SU-DHL-6 (cell line): ENCODE data around the gene UCHL1.

Source experiments
- H2AFZ ChIP-seq: fragments of 200-600 bp; sonication (generic); 2 replicates; pipeline ENCODE4 v1.6.1; 2014; ENCODE audit warnings: low read depth, mild to moderate bottlenecking, moderate library complexity, mixed read lengths, antibody characterized with exemption, low read length; ENCODE audit not compliant: severe bottlenecking
- H3F3A ChIP-seq: fragments of 200-600 bp; shearing (Covaris generic); 2 replicates; pipeline ENCODE4 v1.6.0; 2016; ENCODE audit warnings: antibody characterized with exemption, mild to moderate bottlenecking; ENCODE audit not compliant: insufficient read depth
- H3K27ac ChIP-seq: fragments of 200-600 bp; sonication (generic); 2 replicates; pipeline ENCODE4 v1.5.1; 2016; ENCODE audit warnings: low read depth, mild to moderate bottlenecking, low read length, moderate library complexity, mixed read lengths
- H3K27me3 ChIP-seq: fragments of 200-600 bp; sonication (generic), shearing (Covaris generic); 2 replicates; pipeline ENCODE4 v1.6.0; 2014; ENCODE audit warnings: mild to moderate bottlenecking, low read length
- H3K36me3 ChIP-seq: fragments of 200-600 bp; sonication (generic); 2 replicates; pipeline ENCODE4 v1.6.1; 2014; ENCODE audit warnings: mild to moderate bottlenecking, low read length, mixed read lengths
- H3K4me2 ChIP-seq: fragments of 300-600, 200-600 bp; shearing (Covaris generic), sonication (generic); 2 replicates; pipeline ENCODE4 v1.6.0; 2014; ENCODE audit warnings: low read length, low read depth, mild to moderate bottlenecking; ENCODE audit not compliant: poor library complexity, severe bottlenecking
- H3K4me3 ChIP-seq: fragments of 200-600 bp; sonication (generic); 2 replicates; pipeline ENCODE4 v1.5.1; 2014; ENCODE audit warnings: antibody characterized with exemption, low read length, mild to moderate bottlenecking, mixed read lengths; ENCODE audit not compliant: insufficient read depth, poor library complexity, severe bottlenecking
- H3K79me2 ChIP-seq: fragments of 200-600 bp; sonication (generic); 2 replicates; pipeline ENCODE4 v1.6.1; 2014; ENCODE audit warnings: mild to moderate bottlenecking, low read length, moderate library complexity; ENCODE audit not compliant: insufficient read depth
- H3K9ac ChIP-seq: fragments of 200-600 bp; sonication (generic); 2 replicates; pipeline ENCODE4 v1.7.0; 2014; ENCODE audit warnings: mild to moderate bottlenecking, low read length
- H3K9me2 ChIP-seq: fragments of 200-600 bp; sonication (generic); replicated peaks from 2 replicates; pipeline ENCODE4 v1.6.1; 2014; ENCODE audit warnings: low read length; ENCODE audit not compliant: insufficient read depth
- H3K9me3 ChIP-seq: fragments of 200-600 bp; sonication (generic); 2 replicates; pipeline ENCODE4 v1.6.1; 2014; ENCODE audit warnings: low read length, mixed read lengths; ENCODE audit not compliant: insufficient read depth
- H4K20me1 ChIP-seq: fragments of 200-600 bp; sonication (generic); 2 replicates; pipeline ENCODE4 v1.6.1; 2014; ENCODE audit warnings: low read depth, mild to moderate bottlenecking, antibody characterized with exemption, low read length, moderate library complexity, mixed read lengths
- EZH2phosphoT487 ChIP-seq: fragments of 200-600 bp; sonication (generic), shearing (Covaris generic); conservative IDR thresholded peaks from 2 replicates; pipeline ENCODE4 v1.6.1; 2018; ENCODE audit warnings: mild to moderate bottlenecking, antibody characterized with exemption, low read length, moderate library complexity, mixed read lengths
- TF ChIP-seq, protein P1 (sequence below): fragments of 200-600 bp; sonication (generic); IDR thresholded peaks from one replicate; pipeline ENCODE4 v1.5.1; 2017; ENCODE audit warnings: antibody characterized with exemption, mild to moderate bottlenecking, low read length, moderate library complexity; ENCODE audit not compliant: insufficient read depth, poor library complexity, severe bottlenecking

UCHL1 gene

GRCh38 chr4:41232406-41232805, 24.3 kb upstream of the UCHL1 start:
- Histone ChIP-seq H3K27me3 (no peaks in the 10 kb centered on the region), H3K27ac (no peak overlapping the region), H4K20me1 (no peaks in the 10 kb centered on the region), H3K79me2 (no peaks in the 10 kb centered on the region), H3K4me3 (no peak overlapping the region), H3K9me2 (no peaks in the 10 kb centered on the region), H3K36me3 (no peaks in the 10 kb centered on the region), H3K9me3 (no peaks in the 10 kb centered on the region), H3K4me2 (no peak overlapping the region), H3K9ac (no peak overlapping the region), H3F3A (no peaks in the 10 kb centered on the region), H2AFZ (no peak overlapping the region)
- TF ChIP-seq EZH2phosphoT487: no peak
- TF ChIP-seq, protein P1, sequence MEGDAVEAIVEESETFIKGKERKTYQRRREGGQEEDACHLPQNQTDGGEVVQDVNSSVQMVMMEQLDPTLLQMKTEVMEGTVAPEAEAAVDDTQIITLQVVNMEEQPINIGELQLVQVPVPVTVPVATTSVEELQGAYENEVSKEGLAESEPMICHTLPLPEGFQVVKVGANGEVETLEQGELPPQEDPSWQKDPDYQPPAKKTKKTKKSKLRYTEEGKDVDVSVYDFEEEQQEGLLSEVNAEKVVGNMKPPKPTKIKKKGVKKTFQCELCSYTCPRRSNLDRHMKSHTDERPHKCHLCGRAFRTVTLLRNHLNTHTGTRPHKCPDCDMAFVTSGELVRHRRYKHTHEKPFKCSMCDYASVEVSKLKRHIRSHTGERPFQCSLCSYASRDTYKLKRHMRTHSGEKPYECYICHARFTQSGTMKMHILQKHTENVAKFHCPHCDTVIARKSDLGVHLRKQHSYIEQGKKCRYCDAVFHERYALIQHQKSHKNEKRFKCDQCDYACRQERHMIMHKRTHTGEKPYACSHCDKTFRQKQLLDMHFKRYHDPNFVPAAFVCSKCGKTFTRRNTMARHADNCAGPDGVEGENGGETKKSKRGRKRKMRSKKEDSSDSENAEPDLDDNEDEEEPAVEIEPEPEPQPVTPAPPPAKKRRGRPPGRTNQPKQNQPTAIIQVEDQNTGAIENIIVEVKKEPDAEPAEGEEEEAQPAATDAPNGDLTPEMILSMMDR: no peak

DNA sequence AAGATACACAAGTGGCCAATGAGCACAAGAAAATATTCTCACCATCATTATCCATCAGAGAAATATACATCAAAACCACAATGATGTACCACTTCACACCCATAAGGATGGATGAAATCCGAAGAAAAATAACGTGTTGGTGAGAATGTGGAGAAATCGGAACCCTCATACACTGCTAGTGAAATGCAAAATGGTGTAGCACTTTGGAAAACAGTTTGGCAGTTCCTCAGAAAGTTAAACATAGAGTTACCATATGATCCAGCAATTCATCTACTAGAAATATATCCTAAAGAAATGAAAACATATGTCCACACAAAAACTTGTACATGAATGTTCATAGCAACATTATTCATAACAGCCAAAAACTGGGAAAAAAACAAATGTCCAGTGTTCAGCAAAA, 23.9 kb upstream of the UCHL1 start:
- Histone ChIP-seq H3K79me2 (no peaks in the 10 kb centered on the region), H3K9me3 (no peaks in the 10 kb centered on the region), H3K36me3 (no peaks in the 10 kb centered on the region), H2AFZ (no peak overlapping the region), H3K27me3 (no peaks in the 10 kb centered on the region), H3K27ac (no peak overlapping the region), H3K4me3 (no peak overlapping the region), H4K20me1 (no peaks in the 10 kb centered on the region), H3K4me2 (no peak overlapping the region), H3K9ac (no peak overlapping the region), H3K9me2 (no peaks in the 10 kb centered on the region), H3F3A (no peaks in the 10 kb centered on the region)
- no peak for TF ChIP-seq EZH2phosphoT487
- TF ChIP-seq, protein P1: no peak

DNA sequence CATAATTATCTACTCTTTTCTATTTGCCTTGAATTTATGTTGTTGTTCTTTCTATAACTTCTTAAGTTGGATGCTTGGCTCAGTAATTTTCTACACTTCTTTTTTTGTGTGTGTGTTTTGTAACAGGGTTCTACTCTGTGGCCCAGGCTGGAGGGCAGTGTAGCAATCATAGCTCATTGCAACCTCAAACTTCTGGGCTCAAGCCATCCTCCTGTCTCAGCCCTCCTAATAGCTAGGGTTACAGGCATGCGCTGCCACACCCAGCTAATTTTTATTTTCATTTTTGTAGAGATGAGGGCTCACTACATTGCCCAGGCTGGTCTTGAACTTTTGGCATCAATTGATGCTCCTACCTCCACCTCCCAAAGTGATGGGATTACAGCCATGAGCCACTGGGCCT, 20.7 kb upstream of the UCHL1 start:
- H3K36me3 ChIP-seq: no peaks in the 10 kb centered on the region
- no peaks in the 10 kb centered on the region for H3K9me2 ChIP-seq
- no peak overlapping the region for H3K4me2 ChIP-seq
- no peaks in the 10 kb centered on the region for H3K9me3 ChIP-seq
- no peaks in the 10 kb centered on the region for H3K79me2 ChIP-seq
- H3K27ac ChIP-seq: no peak overlapping the region
- no peak overlapping the region for H2AFZ ChIP-seq
- H3F3A ChIP-seq: no peaks in the 10 kb centered on the region
- H3K27me3 ChIP-seq: no peaks in the 10 kb centered on the region
- H3K9ac ChIP-seq: no peak overlapping the region
- no peak for TF ChIP-seq EZH2phosphoT487
- TF ChIP-seq, protein P1: no peak
- no peak overlapping the region for H3K4me3 ChIP-seq
- H4K20me1 ChIP-seq: no peaks in the 10 kb centered on the region
